ENCODE measurements around the gene AGER.

DNA sequence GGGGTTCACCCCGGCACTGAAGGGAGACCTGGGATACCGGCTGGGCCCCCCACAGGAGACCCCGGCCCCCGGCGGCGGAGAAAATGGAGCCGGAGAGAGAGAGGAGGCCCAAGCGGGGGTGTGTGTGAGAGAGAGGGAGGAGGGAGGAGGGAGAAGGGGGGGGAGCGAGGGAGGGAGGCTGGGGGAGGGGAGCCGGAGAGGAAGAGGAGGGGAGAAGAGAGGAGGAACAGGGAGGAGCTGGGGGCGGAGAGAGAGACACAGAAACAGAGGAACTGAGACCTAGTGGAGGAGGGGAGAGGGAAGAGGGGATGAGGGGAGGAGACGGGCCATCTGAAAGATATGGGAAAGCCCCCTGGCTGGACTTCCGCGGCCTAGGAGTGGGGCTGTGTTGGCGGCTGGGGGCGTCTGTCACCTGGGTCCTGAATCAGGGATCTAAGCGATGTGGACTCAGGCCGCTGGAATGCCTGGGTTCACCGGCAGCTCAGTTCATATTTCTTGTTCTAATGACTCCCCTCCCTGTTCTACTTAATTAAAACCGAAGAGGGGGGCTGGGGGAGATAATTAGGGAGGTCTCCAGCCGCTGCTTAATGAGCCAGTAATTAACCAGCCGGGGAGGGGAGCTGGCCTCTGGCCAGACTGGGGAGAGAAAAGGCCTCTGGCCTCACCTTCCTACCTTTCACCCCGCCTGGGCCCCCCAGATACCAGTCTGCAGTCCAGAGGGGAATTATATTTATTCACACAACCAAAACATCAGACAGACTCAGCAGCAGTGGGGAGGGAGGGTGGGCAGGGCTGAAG lies 6.2 kb upstream of the AGER start, which contains the start of gene PBX2:
- TF ChIP-seq, protein P1, sequence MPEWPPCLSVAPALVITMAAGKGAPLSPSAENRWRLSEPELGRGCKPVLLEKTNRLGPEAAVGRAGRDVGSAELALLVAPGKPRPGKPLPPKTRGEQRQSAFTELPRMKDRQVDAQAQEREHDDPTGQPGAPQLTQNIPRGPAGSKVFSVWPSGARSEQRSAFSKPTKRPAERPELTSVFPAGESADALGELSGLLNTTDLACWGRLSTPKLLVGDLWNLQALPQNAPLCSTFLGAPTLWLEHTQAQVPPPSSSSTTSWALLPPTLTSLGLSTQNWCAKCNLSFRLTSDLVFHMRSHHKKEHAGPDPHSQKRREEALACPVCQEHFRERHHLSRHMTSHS (tag by site-specific recombination; IDR thresholded peaks at IDR 0.05) = no peak
- TF ChIP-seq ZBTB17 (tag by site-specific recombination; IDR thresholded peaks at IDR 0.05) (peak; percentile 74), ZBTB8A (tag by site-specific recombination; IDR thresholded peaks at IDR 0.05) (0 out of 2 replicates have a peak, but pooled peaks have one; percentile 31), ZNF274 (IDR thresholded peaks at IDR 0.05; ENCODE audit: low read length) (no peak), ZNF274 (tag by site-specific recombination; IDR thresholded peaks at IDR 0.05; ENCODE audit: borderline replicate concordance) (no peak), ZNF140 (tag by site-specific recombination; IDR thresholded peaks at IDR 0.05) (no peak), ZNF398 (tag by site-specific recombination; IDR thresholded peaks at IDR 0.05) (peak; percentile 99), ZNF248 (tag by site-specific recombination; IDR thresholded peaks at IDR 0.05) (no peak), ZNF18 (tag by site-specific recombination; IDR thresholded peaks at IDR 0.05) (no peak), ZNF280D (tag by site-specific recombination; IDR thresholded peaks at IDR 0.05) (no peak), ZNF501 (tag by site-specific recombination; IDR thresholded peaks at IDR 0.05) (no peak), ZNF837 (tag by site-specific recombination; IDR thresholded peaks at IDR 0.05) (no peak), ZNF629 (tag by site-specific recombination; IDR thresholded peaks at IDR 0.05) (peak; percentile 70), ZNF23 (tag by site-specific recombination; IDR thresholded peaks at IDR 0.05; ENCODE audit: borderline replicate concordance) (no peak)
- TF ChIP-seq, protein P2, sequence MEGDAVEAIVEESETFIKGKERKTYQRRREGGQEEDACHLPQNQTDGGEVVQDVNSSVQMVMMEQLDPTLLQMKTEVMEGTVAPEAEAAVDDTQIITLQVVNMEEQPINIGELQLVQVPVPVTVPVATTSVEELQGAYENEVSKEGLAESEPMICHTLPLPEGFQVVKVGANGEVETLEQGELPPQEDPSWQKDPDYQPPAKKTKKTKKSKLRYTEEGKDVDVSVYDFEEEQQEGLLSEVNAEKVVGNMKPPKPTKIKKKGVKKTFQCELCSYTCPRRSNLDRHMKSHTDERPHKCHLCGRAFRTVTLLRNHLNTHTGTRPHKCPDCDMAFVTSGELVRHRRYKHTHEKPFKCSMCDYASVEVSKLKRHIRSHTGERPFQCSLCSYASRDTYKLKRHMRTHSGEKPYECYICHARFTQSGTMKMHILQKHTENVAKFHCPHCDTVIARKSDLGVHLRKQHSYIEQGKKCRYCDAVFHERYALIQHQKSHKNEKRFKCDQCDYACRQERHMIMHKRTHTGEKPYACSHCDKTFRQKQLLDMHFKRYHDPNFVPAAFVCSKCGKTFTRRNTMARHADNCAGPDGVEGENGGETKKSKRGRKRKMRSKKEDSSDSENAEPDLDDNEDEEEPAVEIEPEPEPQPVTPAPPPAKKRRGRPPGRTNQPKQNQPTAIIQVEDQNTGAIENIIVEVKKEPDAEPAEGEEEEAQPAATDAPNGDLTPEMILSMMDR (tag by site-specific recombination; IDR thresholded peaks at IDR 0.05) = no peak; the same call in 1 of the 2 replicates
